SK-MEL-5 (cell line): ENCODE results near the gene CCDC91. TPM values are rescaled to one million over a fixed set of nuclear protein-coding genes. Genes with fewer than 3 reads are reported as not detected.
"Not testable (repeated sequence)": the region's sequence is repeated elsewhere in the genome, so short reads cannot be mapped to it uniquely, and the experiment has no call there.

Source experiments
- DNase-seq: peaks from one replicate; pipeline ENCODE4 v3.0.0-alpha.2; 2016; ENCODE audit warnings: low read depth, low spot score
- in situ Hi-C: cut with HindIII; loops from 2 replicates; pipeline ENCODE4 v1.10.0; 2016; ENCODE audit warnings: low sequenced_read_pairs, high pct_unique_total_duplicates, low pct_unique_long_range_greater_than_20kb
- total RNA-seq: library from RNA; depleted of rRNA; stranded (reverse); fragments of >200 nt; shearing (Covaris generic); gene quantifications from 2 replicates; pipeline ENCODE4 v1.2.3, GENCODE V29; 2014

The CCDC91 gene
- total RNA-seq, 1 experiment from 2014 or later = 22.7 TPM

DNA sequence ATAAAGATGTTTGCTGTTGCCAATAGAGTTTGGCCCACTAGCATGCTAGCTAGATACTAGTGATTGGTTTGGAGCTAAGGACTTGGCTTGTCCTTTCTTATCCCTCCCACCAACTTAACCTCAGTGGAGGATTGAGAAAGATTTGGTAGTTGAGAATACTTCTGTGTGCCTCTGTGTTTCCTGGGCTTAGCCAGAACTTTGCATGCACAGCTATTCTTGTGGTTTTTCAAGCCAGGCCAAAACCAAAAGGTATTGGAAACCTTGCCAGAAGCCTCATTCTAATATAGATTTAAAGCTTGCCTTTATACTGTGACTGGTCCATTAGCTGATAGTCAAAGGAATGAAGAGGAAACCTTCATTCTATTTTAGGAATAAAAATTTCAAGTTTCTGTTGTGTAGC is 188.5 kb downstream of the CCDC91 start:
- no peak for DNase-seq
- in situ Hi-C loops = no loop called here

- not testable (repeated sequence) for DNase-seq
Observed at GRCh38 chr12:28379779-28380178, 189.5 kb downstream of the CCDC91 start.

DNA sequence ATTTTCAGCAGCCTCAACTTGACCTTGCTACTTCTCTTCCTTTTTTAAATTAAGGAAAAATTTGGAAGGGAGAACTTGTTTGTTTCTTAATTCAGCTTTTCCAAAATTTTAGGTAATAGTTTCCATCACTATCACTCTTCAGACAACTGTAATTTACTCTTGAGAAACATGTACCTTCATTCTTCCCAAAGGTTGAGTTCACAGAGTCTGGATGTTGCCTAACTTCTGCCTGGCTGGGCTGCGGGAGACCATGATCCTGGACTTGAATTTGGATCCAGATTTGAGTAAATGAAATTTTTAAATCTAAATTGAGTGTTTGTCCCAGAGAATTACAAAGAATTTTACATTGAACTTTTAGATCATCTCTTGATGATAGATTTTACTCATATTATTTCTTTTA is 193.1 kb downstream of the CCDC91 start:
- no peak for DNase-seq
- in situ Hi-C loops = no loop called here

More at GRCh38 chr12:28379779-28380178, 189.5 kb downstream of the CCDC91 start:
- in situ Hi-C loops = not testable (repeated sequence)

DNA sequence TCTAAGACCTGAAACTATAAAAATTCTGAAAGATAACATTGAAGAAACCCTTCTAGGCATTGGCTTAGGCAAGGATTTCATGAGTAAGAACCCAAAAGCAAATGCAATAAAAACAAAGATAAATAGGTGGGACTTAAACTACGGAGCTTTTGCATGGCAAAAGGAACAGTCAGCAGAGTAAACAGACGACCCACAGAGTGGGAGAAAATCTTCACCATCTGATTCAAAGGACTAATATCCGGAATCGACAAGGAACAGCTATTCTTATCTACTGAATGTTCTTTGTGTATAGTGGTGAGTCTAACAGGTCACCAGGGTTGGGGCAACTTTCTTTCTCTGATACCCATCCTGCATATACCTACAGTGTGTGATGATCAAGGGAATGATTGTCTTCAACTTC is 198.6 kb downstream of the CCDC91 start:
- in situ Hi-C loops = no loop called here
- DNase-seq = no peak

GRCh38 chr12:28390206-28390605 is 199.9 kb downstream of the CCDC91 start:
- in situ Hi-C loops = no loop called here

GRCh38 chr12:28390761-28391385 is 200.6 kb downstream of the CCDC91 start:
- no peak for DNase-seq
- in situ Hi-C loops = no loop called here

More at GRCh38 chr12:28390206-28390605, 199.9 kb downstream of the CCDC91 start:
- no peak for DNase-seq

GRCh38 chr12:28409892-28410291 is 219.6 kb downstream of the CCDC91 start:
- DNase-seq = peak; percentile 2
- in situ Hi-C loops = no loop called here

GRCh38 chr12:28413460-28414109 is 223.3 kb downstream of the CCDC91 start:
- DNase-seq = no peak
- in situ Hi-C loops = no loop called here

DNA sequence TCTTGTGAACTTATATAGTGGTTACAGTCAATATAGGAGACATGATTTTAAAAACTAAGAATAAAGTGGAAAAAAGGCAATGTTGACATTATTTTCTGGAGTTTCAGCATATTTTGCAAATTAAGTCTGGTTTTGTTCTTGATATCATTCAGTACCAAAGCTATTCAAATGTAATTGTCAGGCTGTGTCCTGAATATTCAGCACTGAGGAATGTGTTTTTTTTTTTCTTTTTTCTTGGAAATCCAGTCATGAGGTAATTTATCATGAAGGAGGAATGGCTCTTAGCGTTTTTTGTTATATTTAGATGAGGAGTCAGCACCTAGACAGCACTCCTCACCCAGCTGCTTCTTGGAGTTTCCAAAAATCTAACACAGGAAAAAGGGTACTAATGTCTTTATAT is 225.5 kb downstream of the CCDC91 start:
- peak; percentile 24 for DNase-seq
- in situ Hi-C loops = no loop called here

GRCh38 chr12:28421374-28421773 is 231.1 kb downstream of the CCDC91 start:
- in situ Hi-C loops = no loop called here
- DNase-seq = no peak

DNA sequence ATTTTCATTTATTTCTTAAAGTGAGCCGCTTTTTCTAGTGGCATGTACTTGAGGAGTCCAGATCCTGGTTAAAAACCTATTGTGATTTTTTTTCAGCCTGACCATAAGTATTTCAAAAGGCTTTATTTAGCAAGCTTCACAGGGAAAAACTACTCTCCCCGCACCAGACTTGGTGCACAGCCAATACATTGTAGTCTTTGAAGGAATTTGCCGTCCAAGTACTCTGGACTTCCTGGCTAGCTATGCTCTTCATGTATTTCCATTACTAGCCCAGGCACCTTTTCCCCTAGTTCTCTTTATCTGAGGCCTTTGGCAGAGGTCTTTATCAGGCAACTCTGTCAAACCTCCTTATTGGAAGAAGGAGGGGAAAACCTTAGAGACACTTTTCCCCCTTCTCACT is 234.7 kb downstream of the CCDC91 start:
- in situ Hi-C loops = no loop called here
- DNase-seq = no peak

DNA sequence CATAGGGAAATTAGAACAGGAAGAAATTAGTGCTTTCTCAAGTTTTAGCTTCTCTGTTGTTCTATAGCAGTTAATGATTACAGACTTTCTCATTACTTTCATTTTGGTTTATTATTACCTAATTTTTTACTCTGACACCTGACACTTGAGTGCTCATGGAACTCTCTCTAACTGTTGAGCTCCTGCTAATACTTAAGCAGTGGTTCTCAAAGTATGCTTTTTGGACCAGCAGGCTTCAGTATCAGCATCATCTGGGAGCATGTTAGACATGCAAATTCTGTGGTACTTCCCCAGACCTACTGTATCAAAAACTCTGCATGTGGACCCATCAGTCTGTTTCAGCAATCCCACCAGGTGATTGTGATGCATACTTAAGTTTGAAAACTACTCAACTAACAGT is 235.3 kb downstream of the CCDC91 start:
- in situ Hi-C loops = no loop called here
- DNase-seq = no peak

DNA sequence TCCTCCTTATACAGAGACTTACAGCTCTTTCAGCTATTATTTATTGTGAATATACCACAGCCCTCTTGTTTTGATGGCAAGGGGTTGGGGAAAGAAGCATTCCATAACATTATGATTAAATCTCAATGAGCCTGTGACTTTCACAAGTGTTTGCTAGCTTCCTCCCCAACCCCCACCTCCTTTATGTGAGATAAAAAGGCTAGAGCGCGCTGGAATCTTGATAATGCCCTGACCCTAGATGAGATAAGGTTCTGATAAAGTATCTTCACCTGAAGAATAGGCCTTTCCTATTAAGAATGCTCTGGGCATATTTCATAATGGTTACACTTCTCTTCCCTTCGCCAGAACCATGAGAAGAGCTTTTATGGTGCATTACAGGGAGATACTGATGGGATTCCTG is 236.8 kb downstream of the CCDC91 start:
- DNase-seq = no peak
- in situ Hi-C loops = no loop called here

DNA sequence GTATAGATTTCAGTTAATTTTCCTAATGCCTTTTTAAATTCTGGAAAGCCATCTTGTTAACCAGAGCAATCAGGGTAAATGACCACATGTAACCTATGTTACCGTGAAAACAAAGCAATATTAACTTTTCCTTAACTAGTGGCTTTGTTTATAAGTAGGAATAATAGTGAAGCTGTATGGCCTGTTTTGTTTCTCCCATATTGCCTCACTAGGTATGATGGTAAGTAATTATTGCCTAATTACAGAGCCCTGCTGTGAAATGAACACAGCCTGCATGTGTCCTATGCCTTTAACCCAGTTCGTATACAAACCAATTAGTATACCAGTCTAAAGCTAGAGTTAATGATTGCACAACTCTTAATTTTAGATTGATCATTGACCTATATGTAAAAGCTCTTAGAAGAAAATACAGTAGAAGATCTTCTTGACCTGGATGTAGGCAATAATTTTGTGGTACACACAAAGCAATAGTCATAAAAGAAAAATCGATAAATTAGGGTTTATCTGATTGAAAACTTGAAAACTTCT is 249.9 kb downstream of the CCDC91 start:
- DNase-seq = no peak
- in situ Hi-C loops = no loop called here

GRCh38 chr12:28442101-28442500 is 251.8 kb downstream of the CCDC91 start:
- in situ Hi-C loops = no loop called here
- no peak for DNase-seq

DNA sequence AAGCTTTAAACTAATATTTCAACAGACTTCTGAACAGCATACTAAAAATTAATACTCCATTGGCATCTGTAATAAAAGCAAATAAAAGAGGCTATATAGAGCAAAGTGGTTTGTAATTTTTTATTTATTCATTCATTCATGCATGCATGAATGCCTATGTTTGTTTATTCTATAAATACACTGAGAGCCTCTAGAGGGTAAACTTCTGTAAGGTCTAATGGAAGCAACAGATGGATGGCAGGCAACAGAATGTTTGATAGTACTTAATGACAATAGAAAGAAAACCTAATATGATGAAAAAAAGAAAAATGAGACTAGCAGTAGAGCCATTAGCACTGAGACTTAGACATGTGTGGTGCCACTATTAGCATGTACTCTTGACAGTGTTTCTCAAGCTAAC is 253.1 kb downstream of the CCDC91 start:
- no peak for DNase-seq
- in situ Hi-C loops = no loop called here

DNA sequence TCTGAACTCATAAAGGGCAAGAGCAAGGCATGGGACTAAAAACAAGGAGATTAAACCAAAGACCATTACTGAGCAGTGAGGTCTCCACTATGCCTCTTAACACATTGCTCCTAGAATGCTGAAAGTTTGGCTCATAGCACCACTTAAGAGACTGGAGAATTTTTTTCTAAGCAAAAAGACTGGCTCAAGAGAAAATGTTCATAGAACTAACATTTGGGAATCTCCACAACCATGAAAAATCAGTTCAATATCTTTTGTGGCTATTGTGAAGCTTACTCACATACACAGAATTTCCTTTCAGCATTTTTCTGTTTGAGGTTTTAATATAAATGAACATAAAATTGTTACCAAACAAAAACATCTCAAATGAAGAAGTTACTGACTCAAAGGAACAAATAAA is 255.8 kb downstream of the CCDC91 start:
- no peak for DNase-seq
- in situ Hi-C loops = no loop called here

DNA sequence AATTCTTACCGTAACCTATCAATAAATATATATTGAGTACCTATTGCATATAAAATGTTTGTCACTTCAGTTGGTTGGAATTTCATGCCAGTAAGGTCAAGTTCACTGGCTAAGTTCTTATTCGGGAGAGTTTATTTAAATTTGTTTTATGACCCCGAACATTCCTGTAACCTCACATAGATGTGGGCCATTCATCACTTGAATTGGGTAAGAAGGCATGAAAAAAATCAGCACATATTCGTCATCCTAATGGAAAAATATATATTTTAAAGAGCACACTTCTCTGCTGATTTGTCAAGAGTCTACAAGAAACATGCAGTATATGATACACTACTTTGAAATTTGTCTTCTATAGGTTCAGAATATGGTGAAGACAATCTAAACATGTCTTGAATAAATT is 263.4 kb downstream of the CCDC91 start:
- no peak for DNase-seq
- in situ Hi-C loops = no loop called here
